GM12892 (cell line): Measurements from ENCODE around the gene ARRB2.
A peak's percentile ranks its signal among the peaks of the same experiment; 100 is the strongest.
"Not testable (repeated sequence)": the region's sequence is repeated elsewhere in the genome, so short reads cannot be mapped to it uniquely, and the experiment has no call there.

ENCODE experiments used
- DNase-seq: peaks from one replicate; pipeline ENCODE4 v3.0.0; 2011; ENCODE audit not compliant: insufficient read length
- FAIRE-seq: peaks from 2 replicates; lab custom pipeline; 2011; peaks lifted over from hg19 to GRCh38; lab: Jason Lieb, UNC
- POLR2A ChIP-seq: IDR thresholded peaks from 2 replicates; pipeline ENCODE4 v1.6.1; 2011; ENCODE audit warnings: low read depth, low read length, control low read depth
- POLR2AphosphoS5 ChIP-seq: IDR thresholded peaks from 2 replicates; pipeline ENCODE4 v1.6.1; 2011; ENCODE audit warnings: low read depth, low read length, control low read depth
- TAF1 ChIP-seq: IDR thresholded peaks from 2 replicates; pipeline ENCODE4 v1.6.1; 2011; ENCODE audit warnings: low read depth, mild to moderate bottlenecking, control low read depth, low read length, borderline replicate concordance

The ARRB2 gene

GRCh38 chr17:4708436-4708835, 2.0 kb upstream of the ARRB2 start:
- FAIRE-seq (no peak), DNase-seq (no peak)
- no peak for TF ChIP-seq TAF1
- 0 out of 2 replicates have a peak, but pooled peaks have one; percentile 37 for TF ChIP-seq POLR2AphosphoS5
- TF ChIP-seq POLR2A: peak; percentile 59; the same call in 1 of the 2 replicates

GRCh38 chr17:4710693-4711634, 532 bp downstream of the ARRB2 start:
- FAIRE-seq (peak; percentile 84), DNase-seq (no peak)
- TF ChIP-seq POLR2AphosphoS5 (no peak), POLR2A (no peak), TAF1 (no peak)

GRCh38 chr17:4711661-4712181, 1.3 kb downstream of the ARRB2 start:
- no peak for TF ChIP-seq POLR2AphosphoS5
- no peak for TF ChIP-seq TAF1
- TF ChIP-seq POLR2A: no peak
- FAIRE-seq (peak; percentile 36), DNase-seq (no peak)

- FAIRE-seq: no peak
- no peak for TF ChIP-seq POLR2A
- no peak for TF ChIP-seq TAF1
- no peak for TF ChIP-seq POLR2AphosphoS5
- DNase-seq: no peak
These were observed 2.1 kb downstream of the ARRB2 start for GRCh38 chr17:4712526-4712925.

GRCh38 chr17:4714340-4715062, 4.1 kb downstream of the ARRB2 start:
- FAIRE-seq: not testable (repeated sequence)

GRCh38 chr17:4715063-4715744, 4.8 kb downstream of the ARRB2 start:
- no peak for TF ChIP-seq TAF1
- TF ChIP-seq POLR2AphosphoS5: no peak
- TF ChIP-seq POLR2A: peak; percentile 32; the same call in 1 of the 2 replicates
- FAIRE-seq: no peak

More at GRCh38 chr17:4714340-4715062, 4.1 kb downstream of the ARRB2 start:
- not testable (repeated sequence) for DNase-seq

GRCh38 chr17:4716081-4716480, 5.6 kb downstream of the ARRB2 start:
- TF ChIP-seq POLR2A (no peak), TAF1 (no peak), POLR2AphosphoS5 (no peak)
- no peak for DNase-seq
- no peak for FAIRE-seq

More at GRCh38 chr17:4715063-4715744, 4.8 kb downstream of the ARRB2 start:
- no peak for DNase-seq

GRCh38 chr17:4717791-4718190, 7.4 kb downstream of the ARRB2 start:
- FAIRE-seq (no peak), DNase-seq (no peak)
- TF ChIP-seq POLR2AphosphoS5 (no peak), POLR2A (no peak), TAF1 (no peak)

GRCh38 chr17:4718276-4718675, 7.8 kb downstream of the ARRB2 start:
- no peak for FAIRE-seq
- TF ChIP-seq POLR2AphosphoS5 (no peak), TAF1 (no peak), POLR2A (no peak)
- DNase-seq: no peak

GRCh38 chr17:4719146-4719545, 8.7 kb downstream of the ARRB2 start:
- no peak for TF ChIP-seq POLR2A
- DNase-seq: no peak
- FAIRE-seq: no peak

GRCh38 chr17:4719684-4720221, 9.3 kb downstream of the ARRB2 start:
- DNase-seq: no peak
- TF ChIP-seq POLR2AphosphoS5: 0 out of 2 replicates have a peak, but pooled peaks have one; percentile 27
- no peak for TF ChIP-seq POLR2A
- FAIRE-seq: no peak

GRCh38 chr17:4720787-4721186, 10.4 kb downstream of the ARRB2 start:
- FAIRE-seq: no peak
- TF ChIP-seq TAF1 (no peak), POLR2A (no peak), POLR2AphosphoS5 (no peak)

More at GRCh38 chr17:4720787-4721186, 10.4 kb downstream of the ARRB2 start:
- no peak for DNase-seq
